Smooth muscle cell (in vitro differentiated cells): Measurements from ENCODE around the gene AKR1A1. TPM values are rescaled to one million over a fixed set of nuclear protein-coding genes. Genes with fewer than 3 reads are reported as not detected.

Experiments used
- DNase-seq: peaks from one replicate; lab custom pipeline; 2025; ENCODE audit not compliant: unreplicated experiment; lab: John Stamatoyannopoulos, UW
- H2AFZ ChIP-seq: fragments of 200-600 bp; sonication (generic); 2 replicates; pipeline ENCODE4 v1.6.0; 2016; ENCODE audit warnings: antibody characterized with exemption, low read depth, mild to moderate bottlenecking
- H3F3A ChIP-seq: fragments of 200-600 bp; sonication (generic); 2 replicates; pipeline ENCODE4 v1.6.0; 2017; ENCODE audit warnings: antibody characterized with exemption, low read depth
- H3K27ac ChIP-seq: fragments of 200-600 bp; sonication (generic); 2 replicates; pipeline ENCODE4 v1.5.1; 2016; ENCODE audit warnings: low read depth, mild to moderate bottlenecking
- H3K27me3 ChIP-seq: fragments of 200-600 bp; sonication (generic); 2 replicates; pipeline ENCODE4 v1.6.1; 2016; ENCODE audit warnings: low read depth, mild to moderate bottlenecking
- H3K36me3 ChIP-seq: fragments of 200-600 bp; sonication (generic); 2 replicates; pipeline ENCODE4 v1.5.1; 2016; ENCODE audit warnings: low read depth
- H3K4me1 ChIP-seq: fragments of 200-600 bp; sonication (generic); 2 replicates; pipeline ENCODE4 v1.5.1; 2016; ENCODE audit warnings: low read depth
- H3K4me2 ChIP-seq: fragments of 200-600 bp; sonication (generic); 2 replicates; pipeline ENCODE4 v1.6.0; 2016; ENCODE audit warnings: mild to moderate bottlenecking
- H3K4me3 ChIP-seq: fragments of 200-600 bp; sonication (generic); 2 replicates; pipeline ENCODE4 v1.5.1; 2016; ENCODE audit warnings: mild to moderate bottlenecking
- H3K79me2 ChIP-seq: fragments of 200-600 bp; sonication (generic); 2 replicates; pipeline ENCODE4 v1.6.0; 2016; ENCODE audit warnings: low read depth, mild to moderate bottlenecking
- H3K9ac ChIP-seq: fragments of 200-600 bp; sonication (generic); 2 replicates; pipeline ENCODE4 v1.6.0; 2016; ENCODE audit warnings: low read depth
- H3K9me3 ChIP-seq: fragments of 200-600 bp; sonication (generic); replicated peaks from 2 replicates; pipeline ENCODE4 v1.5.1; 2016; ENCODE audit warnings: low read depth
- H4K20me1 ChIP-seq: fragments of 200-600 bp; sonication (generic); 2 replicates; pipeline ENCODE4 v1.6.0; 2016; ENCODE audit warnings: low read depth
- CTCF ChIP-seq: fragments of 200-600 bp; sonication (generic); IDR thresholded peaks from 2 replicates; pipeline ENCODE4 v1.5.1; 2017; ENCODE audit warnings: borderline replicate concordance, mild to moderate bottlenecking, antibody characterized with exemption; ENCODE audit not compliant: insufficient read depth, poor library complexity, severe bottlenecking
- WGBS: methylation state at CpG from one replicate; pipeline ENCODE4 v1.1.7; 2016; ENCODE audit warnings: low lambda C conversion rate; 5-methylcytosine and 5-hydroxymethylcytosine counted together
- polyA plus RNA-seq: library from polyadenylated mRNA; unstranded; fragments of >200 nt; fragmentation: Nextera tagmentation; extraction: Ambion mirVana; gene quantifications from 2 replicates; pipeline ENCODE4 v1.2.1, GENCODE V29; 2016
- total RNA-seq: library from RNA; depleted of rRNA; stranded (reverse); fragments of >200 nt; gene quantifications from 2 replicates; pipeline ENCODE4 v1.2.3, GENCODE V29; 2014

The AKR1A1 gene
- total and polyA plus RNA-seq, 2 experiments from 2014 or later, result 91.4 to 135 TPM

- H3K27me3 ChIP-seq, result no peaks in the 10 kb centered on the region
- H3K27ac ChIP-seq, result no peak overlapping the region
- peaks cover 9% of the 10 kb centered on the region for H3K4me1 ChIP-seq
- no peaks in the 10 kb centered on the region for H3F3A ChIP-seq
- no peaks in the 10 kb centered on the region for H3K9me3 ChIP-seq
- no peak overlapping the region for H3K4me3 ChIP-seq
- peaks cover 34% of the 10 kb centered on the region for H4K20me1 ChIP-seq
- DNase-seq, result no peak
- H3K9ac ChIP-seq, result no peak overlapping the region
- TF ChIP-seq CTCF, result no peak
- no peak overlapping the region for H2AFZ ChIP-seq
- H3K79me2 ChIP-seq, result peaks cover 16% of the 10 kb centered on the region
- H3K4me2 ChIP-seq, result no peak overlapping the region
- H3K36me3 ChIP-seq, result no peaks in the 10 kb centered on the region
- 99% methylated on average over 2 of the region's 2 CpGs for WGBS
These were observed 53.6 kb downstream of the AKR1A1 start for GRCh38 chr1:45604239-45604638.

- Histone ChIP-seq H3K79me2 (peaks cover 6% of the 10 kb centered on the region), H2AFZ (no peak overlapping the region), H3K27me3 (no peaks in the 10 kb centered on the region), H3K4me2 (no peak overlapping the region), H3F3A (no peaks in the 10 kb centered on the region), H3K4me1 (no peaks in the 10 kb centered on the region), H3K9me3 (no peaks in the 10 kb centered on the region), H3K36me3 (no peaks in the 10 kb centered on the region), H4K20me1 (peaks cover 16% of the 10 kb centered on the region), H3K27ac (no peak overlapping the region), H3K9ac (no peak overlapping the region), H3K4me3 (no peak overlapping the region)
- WGBS, result 81% methylated on average over 6 of the region's 6 CpGs
- no peak for DNase-seq
- no peak for TF ChIP-seq CTCF
These were observed 56.9 kb downstream of the AKR1A1 start for GRCh38 chr1:45607404-45608074.

GRCh38 chr1:45608175-45609156, 57.8 kb downstream of the AKR1A1 start:
- Histone ChIP-seq H3K4me1 (no peaks in the 10 kb centered on the region), H3K9ac (no peak overlapping the region), H3F3A (no peaks in the 10 kb centered on the region), H2AFZ (no peak overlapping the region), H3K9me3 (no peaks in the 10 kb centered on the region), H3K27me3 (no peaks in the 10 kb centered on the region), H3K79me2 (peaks cover 6% of the 10 kb centered on the region), H3K4me2 (no peak overlapping the region), H4K20me1 (peaks cover 19% of the 10 kb centered on the region), H3K27ac (no peak overlapping the region), H3K4me3 (no peak overlapping the region), H3K36me3 (no peaks in the 10 kb centered on the region)
- no peak for DNase-seq
- WGBS, result 85% methylated on average over 5 of the region's 5 CpGs
- TF ChIP-seq CTCF, result no peak
